Inflammatory macrophage treated with lipopolysaccharide for 4 hours (primary cell): ENCODE results near the gene EMC6.

ENCODE experiments used
- DNase-seq: peaks from one replicate; pipeline ENCODE4 v3.0.0-alpha.2; 2020

EMC6 gene

DNA sequence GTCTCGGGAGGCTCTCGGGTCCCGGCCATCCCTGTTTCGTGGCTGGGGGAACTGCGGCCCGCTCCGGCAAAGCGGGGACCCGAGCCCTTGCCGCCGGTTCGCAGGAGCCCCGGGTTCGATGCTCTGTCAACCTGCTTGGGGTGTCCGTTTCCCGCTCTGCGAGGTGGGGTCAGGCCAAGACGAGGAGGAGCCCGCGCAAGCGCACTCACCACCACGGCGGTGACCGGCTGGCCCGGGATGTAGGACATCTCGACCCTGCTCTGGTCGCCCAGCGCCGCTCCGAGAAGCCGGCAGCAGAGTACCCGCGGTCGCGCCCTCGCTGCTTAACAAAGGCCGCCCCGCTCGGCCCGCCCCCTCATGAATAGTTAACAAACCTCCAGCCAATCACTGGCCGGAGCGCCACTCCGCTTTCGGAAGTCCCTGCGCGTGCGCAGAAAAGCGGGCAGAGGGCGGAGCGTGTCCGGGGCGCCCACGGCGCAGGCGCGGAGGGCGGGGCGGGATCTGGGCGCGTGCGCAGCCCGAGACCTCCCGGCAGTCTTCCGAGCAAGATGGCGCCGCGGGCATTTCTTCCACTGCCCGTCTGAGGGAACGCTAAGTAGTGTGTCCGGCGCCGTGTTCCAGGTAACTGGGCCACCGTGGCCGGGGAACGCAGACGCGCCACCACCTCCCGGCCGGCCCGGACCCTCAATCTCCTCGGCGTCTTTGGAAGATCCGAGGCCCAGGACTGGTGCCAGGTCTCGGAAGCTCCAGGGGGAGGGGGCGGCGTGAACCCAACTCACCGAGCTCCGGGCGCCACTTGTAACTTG is at the start of gene EMC6, which contains the start of gene TAX1BP3:
Gene EMC6 (plus strand): TSS at position 534 of the 806 bp plus-strand sequence. CDS start 335 bp downstream, outside the sequence.
Gene TAX1BP3 (minus strand): TSS at position 300 of the 806 bp plus-strand sequence. CDS start 52 bp downstream, at position 248.
- DNase-seq, result peak; percentile 99

DNA sequence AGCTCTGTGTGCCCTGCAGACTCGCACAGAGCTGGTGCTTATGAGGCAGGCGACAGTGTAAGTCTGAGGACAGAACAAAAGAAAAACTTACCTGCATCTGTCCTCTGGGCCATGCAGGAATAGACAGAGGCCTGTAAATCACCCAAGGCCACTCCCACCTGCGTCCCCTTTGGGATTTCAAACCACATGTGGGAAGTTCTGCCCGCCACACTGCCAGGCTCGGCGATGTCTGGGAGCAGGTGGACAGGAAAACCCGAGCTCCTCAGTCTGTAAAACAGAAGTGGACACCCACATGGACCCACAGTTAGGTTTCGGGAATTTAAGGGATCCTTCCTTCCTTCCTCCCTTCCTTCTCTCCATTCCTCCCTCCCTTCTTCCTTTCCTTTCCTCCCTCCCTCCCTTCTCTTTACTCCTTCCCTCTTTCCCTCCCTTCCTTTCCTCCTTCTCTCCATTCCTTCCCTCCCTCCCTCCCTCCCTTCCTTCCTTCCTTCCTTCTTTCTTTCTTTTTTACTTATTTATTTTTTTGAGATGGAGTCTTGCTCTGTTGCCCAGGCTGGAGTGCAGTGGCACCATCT is 47.4 kb upstream of the EMC6 start:
- no peak for DNase-seq

DNA sequence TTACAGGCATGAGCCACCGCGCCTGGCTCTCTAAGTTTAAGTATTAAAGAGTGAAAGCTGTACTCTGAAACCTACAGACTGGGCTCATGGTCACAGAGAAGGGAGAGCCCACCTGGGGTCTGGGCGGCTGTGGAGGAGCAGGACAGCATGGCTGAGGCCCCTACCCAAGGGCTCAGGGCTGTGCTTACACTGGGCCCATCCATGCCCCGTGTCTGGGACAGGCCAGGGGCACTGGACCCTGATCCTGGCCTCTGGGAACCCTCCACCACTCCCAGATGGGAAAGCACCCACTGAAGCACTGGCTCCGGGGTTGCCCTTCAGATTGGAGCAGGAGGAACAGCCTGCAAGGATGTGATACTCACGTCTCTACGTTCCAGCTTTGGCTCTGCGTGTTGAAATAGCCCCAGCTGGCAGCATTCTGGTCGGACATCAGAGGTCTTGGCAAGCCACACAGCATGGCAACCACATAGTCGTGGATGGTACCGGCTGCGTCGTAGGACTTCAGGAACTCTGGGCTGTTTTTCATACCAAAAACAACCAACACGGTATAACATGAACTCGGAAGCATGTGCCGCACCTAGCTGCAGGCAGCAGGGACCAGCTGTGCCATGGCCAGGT is 45.5 kb upstream of the EMC6 start:
- no peak for DNase-seq

DNA sequence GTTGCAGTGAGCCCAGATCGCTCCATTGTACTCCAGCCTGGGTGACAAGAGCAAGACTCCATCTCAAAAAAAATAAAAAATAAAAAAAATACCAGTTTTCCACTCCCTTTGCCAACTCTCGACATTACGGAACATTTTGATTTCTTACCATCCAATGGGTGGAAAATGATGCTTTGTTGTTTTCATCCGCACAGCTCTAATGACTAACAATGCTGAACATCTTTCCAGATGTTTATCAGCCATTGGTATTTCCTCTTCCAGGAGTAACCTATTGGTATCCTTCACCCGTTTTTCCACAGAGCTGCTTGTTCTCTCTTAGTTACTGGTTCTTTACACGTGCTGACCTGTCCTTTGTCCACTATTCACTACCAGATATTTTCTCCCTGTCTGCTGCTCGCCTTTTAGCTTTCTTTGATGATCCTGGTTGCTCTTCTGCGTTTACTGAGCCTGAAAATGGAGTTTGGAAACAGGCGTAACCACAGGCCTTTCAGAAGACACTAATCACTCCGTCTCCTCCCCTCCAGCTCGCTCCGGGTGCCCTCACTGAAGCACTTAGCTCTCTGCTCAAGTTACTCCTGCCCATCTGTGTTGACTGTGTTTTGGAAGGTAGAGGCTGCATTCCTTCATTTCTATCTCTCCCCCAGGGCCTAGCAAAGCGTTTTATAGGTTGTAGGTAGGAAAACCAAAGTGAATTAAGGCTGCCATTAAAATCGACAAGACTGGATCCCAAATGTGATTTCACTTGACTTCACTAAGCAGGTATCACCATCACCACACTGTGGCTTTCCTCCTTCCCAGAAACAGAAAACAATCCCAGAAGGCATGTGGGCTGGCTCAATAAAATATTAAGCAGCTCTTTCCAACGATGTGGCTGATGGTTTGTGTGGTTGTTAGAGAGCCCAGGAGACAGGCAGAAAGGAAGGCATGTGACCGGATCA is 41.5 kb upstream of the EMC6 start:
- no peak for DNase-seq

DNA sequence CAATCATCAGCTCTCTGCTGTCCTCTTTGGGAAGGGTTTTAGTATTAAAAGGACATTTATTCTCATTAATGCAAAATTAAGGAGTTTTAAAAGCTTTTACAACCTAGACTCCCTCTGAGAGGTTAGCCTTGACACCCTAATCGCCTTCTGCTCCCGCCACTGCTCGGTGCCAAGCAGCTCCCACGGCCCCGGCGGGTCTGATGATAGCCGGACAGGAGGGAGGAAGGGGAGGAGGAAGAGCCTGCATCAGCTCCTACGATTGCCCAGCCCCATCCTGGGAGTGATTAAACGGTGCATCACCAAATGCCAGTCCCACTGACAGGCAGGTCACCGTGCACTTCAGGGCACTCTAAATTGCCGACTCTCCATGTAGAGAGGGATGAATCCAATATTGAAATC is 40.8 kb upstream of the EMC6 start:
- DNase-seq, result no peak

DNA sequence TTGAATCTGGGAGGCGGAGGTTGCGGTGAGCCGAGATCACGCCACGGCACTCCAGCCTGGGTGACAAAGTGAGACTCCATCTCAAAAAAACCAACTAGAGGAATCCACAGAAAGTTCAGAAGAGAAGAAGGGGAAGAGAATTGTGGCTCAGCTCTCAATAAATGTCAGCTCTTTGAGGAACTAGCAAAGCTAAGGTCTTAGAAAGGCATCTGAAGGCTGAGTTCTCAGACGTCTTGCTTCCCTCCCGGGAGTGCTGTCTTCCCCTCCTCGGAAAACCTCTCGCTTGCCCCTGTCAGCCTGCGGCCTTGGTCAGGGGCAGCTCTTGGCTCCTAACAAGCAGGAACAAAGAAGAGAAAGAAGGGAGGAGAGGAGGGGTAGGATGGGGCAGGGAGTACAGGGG is 37.8 kb upstream of the EMC6 start:
- peak; percentile 42 for DNase-seq

DNA sequence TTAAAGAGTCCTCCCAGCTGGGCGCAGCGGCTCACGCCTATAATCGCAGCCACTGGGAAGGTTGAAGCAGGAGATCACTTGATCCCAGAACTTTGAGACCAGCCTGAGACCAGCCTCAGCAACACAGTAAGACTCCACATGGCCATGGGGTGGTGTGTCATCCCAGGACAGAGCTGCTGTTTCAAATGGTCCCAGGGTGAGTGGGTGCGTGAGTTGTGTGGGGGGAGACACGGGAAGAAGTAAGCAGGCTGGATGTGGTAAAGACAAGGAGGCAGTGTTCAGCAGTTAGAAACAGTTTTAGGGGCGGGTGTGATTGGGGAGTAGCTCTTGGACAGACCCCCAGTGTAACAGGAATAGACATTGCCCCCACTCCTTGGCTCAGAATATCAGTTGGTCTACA is 36.3 kb upstream of the EMC6 start:
- DNase-seq, result peak; percentile 49

DNA sequence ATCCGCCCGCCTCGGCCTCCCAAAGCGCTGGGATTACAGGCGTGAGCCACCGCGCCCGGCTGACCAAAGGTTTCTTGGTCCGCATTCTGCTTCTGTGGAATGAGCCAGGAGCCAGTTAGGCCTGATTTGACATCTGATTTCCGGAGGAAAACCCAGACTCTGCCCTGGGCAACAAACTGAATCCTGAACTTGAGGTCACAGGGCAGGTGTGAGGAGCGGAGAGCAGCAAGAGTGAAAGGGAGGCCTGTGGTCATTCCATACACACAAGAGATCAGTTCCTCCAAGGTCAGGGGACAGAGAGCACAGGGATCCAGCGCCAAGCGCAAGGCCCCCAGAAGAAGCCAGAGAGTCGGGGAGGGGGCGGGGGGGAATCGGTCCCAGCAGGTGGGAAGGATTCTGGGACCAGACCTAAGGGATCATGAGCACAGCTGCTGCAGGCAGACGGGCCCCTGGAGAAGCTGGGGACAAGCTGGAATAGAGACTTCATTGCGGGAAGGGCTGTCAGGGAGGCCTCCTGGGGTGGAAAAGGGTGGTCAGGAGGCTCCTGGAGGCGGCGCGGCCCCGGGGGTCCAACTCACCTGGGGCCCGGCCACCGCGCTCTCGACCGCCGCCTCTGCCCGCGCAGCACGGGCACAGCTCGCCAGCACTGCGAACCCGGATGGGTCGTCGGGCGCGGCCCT is 33.0 kb upstream of the EMC6 start:
- DNase-seq, result no peak

DNA sequence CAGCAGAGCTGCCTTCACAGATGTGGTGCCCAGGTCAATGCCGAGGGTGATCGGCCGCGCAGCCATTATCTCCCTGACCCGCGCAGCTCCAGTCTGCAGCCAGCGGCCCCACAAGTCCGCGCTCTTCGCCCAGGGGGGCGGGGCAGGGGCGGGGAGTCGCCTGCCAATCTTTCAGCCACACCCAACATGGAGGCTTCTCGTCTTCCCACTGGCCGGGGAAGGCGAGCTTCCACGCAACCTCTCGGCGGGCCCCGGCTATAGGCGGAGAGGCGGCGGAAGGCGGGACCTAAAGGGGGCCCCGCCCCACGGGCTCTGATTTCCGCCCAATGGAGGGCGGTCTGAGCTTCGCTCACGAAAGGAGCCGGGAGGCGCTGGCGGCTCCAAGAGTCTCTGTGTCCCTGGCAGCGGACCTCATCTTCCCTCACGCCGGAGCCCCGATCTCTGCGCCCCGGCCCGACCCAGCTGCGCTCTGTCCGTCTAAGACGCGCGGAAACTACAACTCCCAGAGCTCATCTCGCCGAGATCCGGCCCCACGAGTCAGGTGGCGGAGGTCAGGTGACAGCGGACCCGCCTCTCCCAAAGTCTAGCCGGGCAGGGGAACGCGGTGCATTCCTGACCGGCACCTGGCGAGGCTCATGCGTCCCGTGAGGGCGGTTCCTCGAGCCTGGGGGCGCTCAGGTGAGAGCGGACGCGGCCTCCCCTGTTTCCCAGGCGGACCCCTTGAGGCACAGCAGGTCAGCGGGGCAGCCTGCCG is 32.3 kb upstream of the EMC6 start, which contains the start of the genes CTNS and SHPK:
Gene CTNS (plus strand): TSS at position 607 of the 754 bp plus-strand sequence. CDS start 3,447 bp downstream, outside the sequence.
Gene SHPK (minus strand): TSS at position 97 of the 754 bp plus-strand sequence. CDS start 31 bp downstream, at position 66.
- peak; percentile 98 for DNase-seq

DNA sequence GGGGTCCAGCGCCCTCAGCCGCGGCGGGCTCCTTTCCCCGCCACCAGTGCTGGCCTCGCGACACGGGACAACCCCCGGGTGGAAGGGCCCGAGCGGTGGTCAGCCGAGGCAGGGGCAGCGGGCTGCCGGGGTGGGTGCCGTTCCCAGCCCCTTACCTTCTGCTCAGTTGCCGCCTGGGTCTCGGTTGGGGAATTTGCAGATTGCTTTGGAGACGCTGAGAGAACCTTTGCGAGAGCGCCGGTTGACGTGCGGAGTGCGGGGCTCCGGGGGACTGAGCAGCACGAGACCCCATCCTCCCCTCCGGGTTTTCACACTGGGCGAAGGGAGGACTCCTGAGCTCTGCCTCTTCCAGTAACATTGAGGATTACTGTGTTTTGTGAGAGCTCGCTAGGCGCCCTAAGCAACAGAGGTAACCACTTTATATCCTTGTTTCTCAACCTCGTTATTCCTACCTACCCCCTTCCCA is 31.7 kb upstream of the EMC6 start:
- no peak for DNase-seq

DNA sequence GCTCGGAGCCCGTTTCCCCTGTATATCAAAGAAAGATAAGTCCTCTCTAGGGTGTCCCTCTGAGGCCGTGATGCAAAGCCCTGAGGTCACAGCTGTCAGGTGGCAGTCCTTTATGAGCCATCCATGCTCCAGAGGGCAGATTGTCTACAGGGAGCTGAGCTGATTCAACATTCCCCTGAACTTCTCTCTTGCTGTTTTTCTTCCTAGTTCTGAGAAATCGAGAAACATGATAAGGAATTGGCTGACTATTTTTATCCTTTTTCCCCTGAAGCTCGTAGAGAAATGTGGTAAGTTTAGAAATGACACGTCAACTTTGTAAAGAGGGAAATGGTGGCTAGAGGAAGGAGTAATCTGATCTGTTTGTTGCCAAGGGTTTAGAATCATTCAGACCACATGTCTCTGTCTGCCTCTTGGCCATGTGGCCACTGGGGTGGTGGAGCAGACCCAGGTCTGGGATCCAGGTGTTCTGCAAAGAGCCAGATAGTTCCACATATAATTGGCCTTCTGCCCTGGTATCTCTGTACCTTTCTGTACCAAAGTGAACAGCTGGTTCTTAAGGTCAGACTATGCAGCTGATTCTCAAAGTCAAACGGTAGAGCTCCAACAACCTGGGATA is 28.5 kb upstream of the EMC6 start:
- peak; percentile 91 for DNase-seq

DNA sequence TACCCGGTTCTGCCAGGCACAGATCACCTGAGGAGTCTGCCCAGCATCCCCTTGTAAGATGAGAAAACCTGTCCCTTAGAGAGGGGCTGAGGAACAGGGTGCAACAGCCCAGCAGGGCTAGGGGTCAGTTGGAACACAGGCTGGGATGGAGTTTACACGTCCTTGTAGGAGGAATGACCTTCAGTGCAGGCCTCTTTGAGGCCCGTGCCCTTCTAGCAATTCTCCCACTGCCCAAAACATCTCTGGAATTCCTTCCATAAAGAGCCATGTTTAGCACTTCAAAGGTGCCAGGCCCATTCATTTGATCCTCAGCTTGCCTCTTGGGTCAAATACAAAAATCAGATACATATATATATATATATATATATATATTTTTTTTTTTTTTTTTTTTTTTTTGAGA is 27.6 kb upstream of the EMC6 start:
- no peak for DNase-seq

DNA sequence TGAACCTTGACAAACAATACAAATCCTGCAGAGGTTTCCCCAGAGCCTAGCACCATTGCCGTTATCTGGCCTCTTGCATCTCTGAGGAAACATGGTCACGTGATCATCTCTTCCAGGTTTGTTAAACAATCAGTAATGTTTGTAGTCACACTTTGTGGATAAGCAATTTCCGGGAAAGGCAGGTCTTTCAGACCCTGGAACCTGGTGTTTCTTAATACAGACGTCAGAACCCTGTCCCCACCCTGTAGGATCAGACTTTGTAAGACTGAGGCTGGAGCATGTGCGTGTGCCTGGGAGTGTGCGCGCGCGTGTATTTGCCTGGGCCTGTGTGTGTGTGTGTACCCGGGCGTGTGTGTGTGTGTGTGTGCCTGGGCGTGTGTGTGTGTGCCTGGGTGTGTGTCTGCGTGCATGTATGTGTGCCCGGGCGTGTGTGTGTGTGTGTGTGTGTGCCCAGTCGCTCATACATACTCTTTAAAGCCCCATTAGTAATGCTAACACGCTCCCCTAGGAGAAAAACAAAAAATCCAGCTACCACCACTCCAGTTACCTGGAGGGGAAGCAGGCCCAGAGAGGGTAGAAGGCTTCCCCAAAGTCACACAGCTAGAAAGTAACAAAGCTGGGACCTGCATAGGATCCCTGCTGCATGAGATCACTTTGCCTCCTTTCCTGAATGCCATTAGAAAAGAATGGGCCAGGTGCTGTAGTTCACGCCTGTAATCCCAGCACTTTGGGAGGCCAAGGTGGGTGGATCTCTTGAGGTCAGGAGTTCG is 26.7 kb upstream of the EMC6 start:
- peak; percentile 20 for DNase-seq

DNA sequence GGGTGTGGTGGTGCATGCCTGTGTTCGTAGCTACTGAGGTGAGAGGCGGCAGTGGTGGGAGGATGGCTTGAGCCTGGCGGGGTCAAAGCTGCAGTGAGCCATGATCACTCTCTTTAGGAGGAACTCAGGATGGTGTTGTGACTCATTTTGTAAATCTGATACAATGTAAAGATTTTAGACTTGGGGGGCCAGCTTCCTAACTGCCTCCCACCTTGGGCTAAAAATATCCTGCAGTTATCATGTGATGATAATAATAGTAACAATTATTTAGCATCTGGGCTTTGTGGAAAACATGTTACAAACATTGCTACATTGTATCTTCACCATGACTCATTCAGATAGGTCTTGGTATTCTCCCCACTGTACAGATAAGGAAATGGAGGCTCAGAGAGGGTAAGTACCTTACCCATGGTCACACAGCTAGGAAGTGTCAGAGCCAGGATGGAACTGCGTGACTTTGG is 24.7 kb upstream of the EMC6 start:
- DNase-seq, result peak; percentile 56

DNA sequence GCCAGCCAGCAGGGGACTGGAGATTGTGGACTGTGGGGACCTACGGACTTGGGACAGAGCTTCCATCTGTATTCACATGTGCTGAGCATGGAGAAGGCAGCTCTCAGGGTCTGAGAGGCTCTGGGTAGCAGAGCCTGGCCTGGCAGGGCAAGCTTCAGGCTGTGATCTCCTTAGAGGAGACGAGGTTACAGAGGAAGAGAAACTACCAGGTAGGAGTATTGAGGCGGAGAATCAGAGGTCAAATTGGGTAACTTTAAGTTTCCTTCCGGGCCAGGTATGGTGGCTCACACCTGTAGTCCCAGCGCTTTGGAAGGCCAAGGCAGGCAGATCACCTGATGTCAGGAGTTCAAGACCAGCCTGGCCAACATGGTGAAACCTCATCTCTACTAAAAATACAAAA is 23.3 kb upstream of the EMC6 start:
- no peak for DNase-seq

DNA sequence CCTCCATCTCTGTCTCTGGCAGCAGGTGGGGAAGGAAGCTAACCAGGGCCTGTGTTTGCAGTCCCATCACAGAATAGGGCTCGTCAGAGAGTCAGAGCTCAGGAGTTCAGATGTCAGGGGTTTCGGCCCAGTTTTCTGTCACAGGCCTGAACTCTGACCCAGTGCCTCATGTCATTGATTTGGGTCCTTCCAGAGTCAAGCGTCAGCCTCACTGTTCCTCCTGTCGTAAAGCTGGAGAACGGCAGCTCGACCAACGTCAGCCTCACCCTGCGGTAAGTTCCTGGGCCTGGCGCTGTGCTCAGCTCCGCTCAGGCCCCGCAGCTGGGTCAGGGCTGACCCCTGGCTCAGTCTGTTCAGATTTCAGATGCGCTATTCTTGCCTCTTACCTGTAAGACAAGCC is 21.4 kb upstream of the EMC6 start:
- DNase-seq, result no peak

DNA sequence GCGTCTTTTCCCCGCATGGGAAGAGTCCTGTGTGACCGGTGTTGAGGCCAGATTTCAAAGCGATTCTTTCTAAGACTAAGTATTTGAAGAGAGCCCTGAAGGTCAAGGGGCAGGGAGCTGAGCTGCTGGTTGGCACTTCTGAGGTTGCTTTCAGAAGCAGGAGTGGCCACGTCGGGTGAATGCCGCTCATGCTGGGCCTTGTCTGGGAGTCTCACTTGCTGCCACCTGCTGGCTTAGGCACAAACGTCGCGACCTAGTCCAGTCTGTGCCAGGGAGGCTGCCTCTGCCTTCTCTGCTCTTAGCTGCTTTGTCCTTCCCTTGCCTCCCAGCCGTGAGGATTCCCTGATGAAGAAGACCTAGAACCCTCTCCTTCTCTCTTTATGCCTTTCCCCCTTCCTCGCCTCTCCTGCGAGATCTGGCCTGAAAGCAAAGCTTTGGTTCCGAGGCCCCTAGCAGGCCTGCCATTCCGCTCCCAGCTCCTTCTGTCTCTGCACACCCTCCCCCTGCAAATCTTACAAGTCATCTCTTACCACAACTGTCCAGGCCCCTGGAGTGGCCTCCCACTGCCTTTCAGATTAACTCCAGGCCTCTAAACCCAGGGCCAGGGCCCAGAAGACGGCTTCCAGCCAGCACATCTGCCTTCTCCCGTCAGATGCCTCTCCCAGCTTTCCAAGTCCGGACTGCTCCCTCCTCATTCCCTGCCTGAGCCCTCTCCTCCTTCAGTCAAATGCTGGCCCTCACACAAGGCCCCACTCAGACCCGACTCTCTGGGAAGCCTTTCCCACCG is 20.6 kb upstream of the EMC6 start:
- peak; percentile 38 for DNase-seq

DNA sequence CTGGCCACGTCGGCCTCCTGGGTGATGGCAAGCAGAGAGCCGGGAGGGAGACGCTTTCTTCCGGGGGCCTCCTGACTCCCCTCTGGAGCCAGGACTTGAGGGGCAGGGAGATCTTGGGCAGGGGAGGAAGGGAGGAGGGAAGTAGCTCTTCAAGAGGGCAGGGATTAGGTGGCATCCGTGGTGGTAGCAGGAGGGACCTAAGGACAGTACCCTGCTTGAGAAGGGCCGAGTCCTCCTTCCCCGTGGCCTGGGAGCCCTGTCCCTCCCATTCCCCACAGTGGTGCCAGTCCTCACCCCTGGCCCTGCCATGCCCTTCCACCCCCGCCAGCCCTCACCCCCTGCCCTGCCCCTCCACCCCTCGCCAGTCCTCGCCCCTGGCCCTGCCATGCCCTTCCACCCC is 12.8 kb upstream of the EMC6 start:
- DNase-seq, result no peak

DNA sequence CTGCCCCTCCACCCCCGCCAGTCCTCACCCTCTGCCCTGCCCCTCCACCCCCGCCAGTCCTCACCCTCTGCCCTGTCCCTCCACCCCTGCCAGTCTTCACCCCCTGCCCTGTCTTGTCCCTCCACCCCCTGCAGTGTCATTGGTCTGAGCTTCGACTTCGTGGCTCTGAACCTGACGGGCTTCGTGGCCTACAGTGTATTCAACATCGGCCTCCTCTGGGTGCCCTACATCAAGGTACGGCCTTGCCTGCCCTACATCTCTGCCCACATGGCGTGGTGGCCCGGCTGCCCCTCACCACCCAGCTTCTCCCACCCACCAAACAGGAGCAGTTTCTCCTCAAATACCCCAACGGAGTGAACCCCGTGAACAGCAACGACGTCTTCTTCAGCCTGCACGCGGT is 12.3 kb upstream of the EMC6 start:
- no peak for DNase-seq
